GM13976 (cell line): Measurements from ENCODE around the gene MSI2.

Experiments used
- DNase-seq: peaks from one replicate; pipeline ENCODE4 v3.0.0; 2012; ENCODE audit warnings: low spot score
- CTCF ChIP-seq: IDR thresholded peaks from 2 replicates; pipeline ENCODE4 v1.5.1; 2012; ENCODE audit warnings: borderline replicate concordance, mild to moderate bottlenecking; ENCODE audit not compliant: insufficient read depth; ENCODE audit errors: extremely low read depth, missing control alignments, control extremely low read depth
- in situ Hi-C: fragments of 300-500 bp; cut with MboI; formaldehyde crosslinking; loops from one replicate; pipeline ENCODE4 v1.12.0; 2022; ENCODE audit warnings: low sequenced_read_pairs, mixed read lengths, inconsistent platforms; ENCODE audit not compliant: unreplicated experiment

The MSI2 gene

GRCh38 chr17:57675427-57676387 lies 419.4 kb downstream of the MSI2 start:
- no peak for TF ChIP-seq CTCF
- in situ Hi-C loops: no loop called here
- DNase-seq: peak; percentile 17

- in situ Hi-C loops: no loop called here
- DNase-seq: peak; percentile 10
- TF ChIP-seq CTCF: no peak
Observed at GRCh38 chr17:57676543-57676942, 420.2 kb downstream of the MSI2 start.

GRCh38 chr17:57677301-57677700 lies 421.0 kb downstream of the MSI2 start:
- TF ChIP-seq CTCF: no peak
- peak; percentile 4 for DNase-seq
- in situ Hi-C loops: no loop called here

- no peak for DNase-seq
- in situ Hi-C loops: no loop called here
- no peak for TF ChIP-seq CTCF
Observed at GRCh38 chr17:57677858-57678257, 421.5 kb downstream of the MSI2 start.

- no peak for TF ChIP-seq CTCF
- in situ Hi-C loops: no loop called here
- DNase-seq: peak; percentile 5
Observed at GRCh38 chr17:57678393-57678792, 422.1 kb downstream of the MSI2 start.

- no peak for TF ChIP-seq CTCF
- DNase-seq: no peak
- in situ Hi-C loops: no loop called here
Observed at GRCh38 chr17:57679356-57679755, 423.0 kb downstream of the MSI2 start.
